ENCODE results near the gene CST9L. TPM values are rescaled to one million over a fixed set of nuclear protein-coding genes. Genes with fewer than 3 reads are reported as not detected.

Gene CST9L
- total RNA-seq, 1 donor from 2014 or later = not detected

GRCh38 chr20:23546435-23547144, 21.7 kb downstream of the CST9L start:
- no peak for DNase-seq (ENCODE audit: low spot score)

- no peak for DNase-seq (ENCODE audit: low spot score)
Measured at GRCh38 chr20:23544133-23544532, 24.2 kb downstream of the CST9L start.

GRCh38 chr20:23542801-23543200, 25.5 kb downstream of the CST9L start:
- DNase-seq (ENCODE audit: low spot score) = no peak

- no peak for DNase-seq (ENCODE audit: low spot score)
Measured at GRCh38 chr20:23541776-23542175, 26.5 kb downstream of the CST9L start.

GRCh38 chr20:23541330-23541729, 27.0 kb downstream of the CST9L start:
- DNase-seq (ENCODE audit: low spot score) = no peak

- DNase-seq (ENCODE audit: low spot score) = no peak
Measured at GRCh38 chr20:23540624-23541023, 27.7 kb downstream of the CST9L start.

- DNase-seq (ENCODE audit: low spot score) = no peak
Measured at GRCh38 chr20:23537030-23537429, 31.3 kb downstream of the CST9L start.

GRCh38 chr20:23536328-23536974, 31.8 kb downstream of the CST9L start:
- DNase-seq (ENCODE audit: low spot score) = no peak

GRCh38 chr20:23534801-23535593, 33.3 kb downstream of the CST9L start:
- no peak for DNase-seq (ENCODE audit: low spot score)

- no peak for DNase-seq (ENCODE audit: low spot score)
Measured at GRCh38 chr20:23533161-23533560, 35.1 kb downstream of the CST9L start.

GRCh38 chr20:23532533-23532932, 35.8 kb downstream of the CST9L start:
- no peak for DNase-seq (ENCODE audit: low spot score)

GRCh38 chr20:23530937-23531567, 37.2 kb downstream of the CST9L start:
- DNase-seq (ENCODE audit: low spot score) = no peak

GRCh38 chr20:23528867-23529431, 39.3 kb downstream of the CST9L start:
- DNase-seq (ENCODE audit: low spot score) = no peak

GRCh38 chr20:23526850-23527249, 41.4 kb downstream of the CST9L start:
- no peak for DNase-seq (ENCODE audit: low spot score)

- DNase-seq (ENCODE audit: low spot score) = no peak
Measured at GRCh38 chr20:23524146-23524545, 44.1 kb downstream of the CST9L start.

- no peak for DNase-seq (ENCODE audit: low spot score)
Measured at GRCh38 chr20:23520185-23520584, 48.1 kb downstream of the CST9L start.

- DNase-seq (ENCODE audit: low spot score) = no peak
Measured at GRCh38 chr20:23519556-23519955, 48.7 kb downstream of the CST9L start.

- no peak for DNase-seq (ENCODE audit: low spot score)
Measured at GRCh38 chr20:23517719-23518118, 50.6 kb downstream of the CST9L start.

- DNase-seq (ENCODE audit: low spot score) = no peak
Measured at GRCh38 chr20:23515250-23515939, 52.9 kb downstream of the CST9L start.

- no peak for DNase-seq (ENCODE audit: low spot score)
Measured at GRCh38 chr20:23514848-23515247, 53.4 kb downstream of the CST9L start.

Measured in mucosa of gallbladder (tissue), 1 donor.